ENCODE results near the gene PARP1. TPM values are rescaled to one million over a fixed set of nuclear protein-coding genes. Genes with fewer than 3 reads are reported as not detected.

PARP1 gene
- total and polyA plus RNA-seq, 7 donors: 16.4 to 168 (median 107) TPM

- no peak for TF ChIP-seq POLR2AphosphoS5 (IDR thresholded peaks at IDR 0.05)
- TF ChIP-seq EP300 (IDR thresholded peaks at IDR 0.05): no peak
- no peak for TF ChIP-seq POLR2A (IDR thresholded peaks at IDR 0.05)
- intact Hi-C loops (cut with DNase I): loop anchor here (5.0 kb wide), 2 partner anchors 98 to 142 kb away; partner anchors contain the start of genes LIN9 and STUM
- H3K27ac ChIP-seq: peak overlapping the region; percentile 89 to 94 (median 93)
- peaks cover 0 to 11% (median 4%) of the 10 kb centered on the region in 4 donors for H3K36me3 ChIP-seq
- no peaks in the 10 kb centered on the region for H3K27me3 ChIP-seq
- H3K4me3 ChIP-seq: peak overlapping the region in 3 of 4 donors; percentile 19 to 86 (median 83)
- H3K4me1 ChIP-seq: peaks cover 2 to 68% (median 64%) of the 10 kb centered on the region in 4 donors
- 64 to 79% methylated on average over 16 of the region's 16 CpGs for WGBS, 2 donors
- no peak for DNase-seq
- H3K9me3 ChIP-seq: no peaks in the 10 kb centered on the region
Observed at GRCh38 chr1:226405411-226405988, 2.4 kb downstream of the PARP1 start.

- Histone ChIP-seq H3K27ac (peak overlapping the region; percentile 89 to 94 (median 93)), H3K9me3 (no peaks in the 10 kb centered on the region), H3K36me3 (peaks cover 0 to 12% (median 4%) of the 10 kb centered on the region in 4 donors), H3K4me1 (peaks cover 2 to 74% (median 71%) of the 10 kb centered on the region in 4 donors), H3K27me3 (no peaks in the 10 kb centered on the region), H3K4me3 (peak overlapping the region in 2 of 4 donors; percentile 6 to 83)
- WGBS, 2 donors: 85 to 91% methylated on average over 2 of the region's 2 CpGs
- intact Hi-C loops (cut with DNase I): loop anchor here (5.0 kb wide), 2 partner anchors 98 to 142 kb away; partner anchors contain the start of genes LIN9 and STUM
- no peak for DNase-seq
- TF ChIP-seq POLR2AphosphoS5 (IDR thresholded peaks at IDR 0.05) (no peak), POLR2A (IDR thresholded peaks at IDR 0.05) (no peak), CTCF (IDR thresholded peaks at IDR 0.05) (no peak), EP300 (IDR thresholded peaks at IDR 0.05) (no peak)
Observed at GRCh38 chr1:226404904-226405222, 3.0 kb downstream of the PARP1 start.

GRCh38 chr1:226404063-226404903, 3.6 kb downstream of the PARP1 start:
- TF ChIP-seq POLR2AphosphoS5 (IDR thresholded peaks at IDR 0.05) (no peak), CTCF (IDR thresholded peaks at IDR 0.05) (no peak), EP300 (IDR thresholded peaks at IDR 0.05) (no peak), POLR2A (IDR thresholded peaks at IDR 0.05) (no peak)
- no peak for DNase-seq
- WGBS, 2 donors: 69 to 78% methylated on average over 5 of the region's 5 CpGs
- Histone ChIP-seq H3K4me1 (peaks cover 2 to 80% (median 75%) of the 10 kb centered on the region in 4 donors), H3K27ac (peak overlapping the region; percentile 89 to 94 (median 93)), H3K36me3 (peaks cover 0 to 18% (median 7%) of the 10 kb centered on the region in 4 donors), H3K4me3 (no peak overlapping the region), H3K27me3 (no peaks in the 10 kb centered on the region), H3K9me3 (no peaks in the 10 kb centered on the region)
- intact Hi-C loops (cut with DNase I): no loop called here

- H3K4me3 ChIP-seq: no peak overlapping the region
- H3K9me3 ChIP-seq: no peaks in the 10 kb centered on the region
- intact Hi-C loops (cut with DNase I): no loop called here
- peak overlapping the region in 3 of 4 donors; percentile 89 to 94 (median 93) for H3K27ac ChIP-seq
- no peaks in the 10 kb centered on the region for H3K27me3 ChIP-seq
- peaks cover 0 to 26% (median 7%) of the 10 kb centered on the region in 4 donors for H3K36me3 ChIP-seq
- peaks cover 2 to 82% (median 75%) of the 10 kb centered on the region in 4 donors for H3K4me1 ChIP-seq
- TF ChIP-seq POLR2A (IDR thresholded peaks at IDR 0.05) (no peak), CTCF (IDR thresholded peaks at IDR 0.05) (peak in 2 of 4 experiments; percentile 12 to 32), POLR2AphosphoS5 (IDR thresholded peaks at IDR 0.05) (no peak)
- no peak for DNase-seq
- 78 to 85% methylated on average over 15 of the region's 15 CpGs for WGBS, 2 donors
Observed at GRCh38 chr1:226403201-226404034, 4.5 kb downstream of the PARP1 start.

Data from sigmoid colon (tissue), 7 donors.